Jurkat, Clone E6-1 (cell line): ENCODE data around the gene SORCS3.

Experiments
- DNase-seq: peaks from one replicate; pipeline ENCODE4 v3.0.0-alpha.2; 2011; ENCODE audit warnings: low read depth, low spot score
- H3K4me3 ChIP-seq: 2 replicates; pipeline ENCODE4 v1.5.1; 2011; ENCODE audit warnings: mild to moderate bottlenecking, low read length, control low read depth, moderate library complexity

SORCS3 gene

GRCh38 chr10:105113666-105114065, 472.6 kb downstream of the SORCS3 start:
- DNase-seq, result no peak
- H3K4me3 ChIP-seq, result no peak overlapping the region

GRCh38 chr10:105121743-105122142, 480.7 kb downstream of the SORCS3 start:
- no peak overlapping the region for H3K4me3 ChIP-seq
- DNase-seq, result no peak

- no peak overlapping the region for H3K4me3 ChIP-seq
- no peak for DNase-seq
Observed at GRCh38 chr10:105128111-105128510, 487.0 kb downstream of the SORCS3 start.

- no peak for DNase-seq
- no peak overlapping the region for H3K4me3 ChIP-seq
Observed at GRCh38 chr10:105138358-105138757, 497.3 kb downstream of the SORCS3 start.

- DNase-seq, result no peak
- no peak overlapping the region for H3K4me3 ChIP-seq
Observed at GRCh38 chr10:105139363-105139896, 498.3 kb downstream of the SORCS3 start.

- H3K4me3 ChIP-seq, result no peak overlapping the region
- no peak for DNase-seq
Observed at GRCh38 chr10:105140600-105140999, 499.5 kb downstream of the SORCS3 start.

- DNase-seq, result no peak
- no peak overlapping the region for H3K4me3 ChIP-seq
Observed at GRCh38 chr10:105145711-105146110, 504.6 kb downstream of the SORCS3 start.

GRCh38 chr10:105146436-105146835, 505.3 kb downstream of the SORCS3 start:
- DNase-seq, result no peak
- H3K4me3 ChIP-seq, result no peak overlapping the region

GRCh38 chr10:105148456-105148855, 507.4 kb downstream of the SORCS3 start:
- DNase-seq, result no peak
- H3K4me3 ChIP-seq, result no peak overlapping the region

- DNase-seq, result no peak
- H3K4me3 ChIP-seq, result no peak overlapping the region
Observed at GRCh38 chr10:105148921-105149320, 507.8 kb downstream of the SORCS3 start.

GRCh38 chr10:105149371-105149891, 508.3 kb downstream of the SORCS3 start:
- DNase-seq, result no peak
- no peak overlapping the region for H3K4me3 ChIP-seq

- H3K4me3 ChIP-seq, result no peak overlapping the region
- no peak for DNase-seq
Observed at GRCh38 chr10:105150259-105150880, 509.3 kb downstream of the SORCS3 start.

GRCh38 chr10:105154736-105155135, 513.6 kb downstream of the SORCS3 start:
- no peak overlapping the region for H3K4me3 ChIP-seq
- DNase-seq, result no peak

- no peak for DNase-seq
- H3K4me3 ChIP-seq, result no peak overlapping the region
Observed at GRCh38 chr10:105159268-105159667, 518.2 kb downstream of the SORCS3 start.

GRCh38 chr10:105161149-105161548, 520.1 kb downstream of the SORCS3 start:
- no peak for DNase-seq
- H3K4me3 ChIP-seq, result no peak overlapping the region

- DNase-seq, result no peak
- H3K4me3 ChIP-seq, result no peak overlapping the region
Observed at GRCh38 chr10:105161767-105162166, 520.7 kb downstream of the SORCS3 start.

- H3K4me3 ChIP-seq, result no peak overlapping the region
- DNase-seq, result no peak
Observed at GRCh38 chr10:105170521-105170920, 529.4 kb downstream of the SORCS3 start.

GRCh38 chr10:105171945-105172344, 530.9 kb downstream of the SORCS3 start:
- H3K4me3 ChIP-seq, result no peak overlapping the region

GRCh38 chr10:105181626-105182025, 540.5 kb downstream of the SORCS3 start:
- no peak overlapping the region for H3K4me3 ChIP-seq
- DNase-seq, result no peak

More at GRCh38 chr10:105171945-105172344, 530.9 kb downstream of the SORCS3 start:
- DNase-seq, result no peak

- DNase-seq, result no peak
- H3K4me3 ChIP-seq, result no peak overlapping the region
Observed at GRCh38 chr10:105183536-105183935, 542.4 kb downstream of the SORCS3 start.

- H3K4me3 ChIP-seq, result no peak overlapping the region
- DNase-seq, result no peak
Observed at GRCh38 chr10:105185161-105185560, 544.1 kb downstream of the SORCS3 start.
